Caco-2 (cell line): ENCODE data around the gene SLC12A7. TPM values are rescaled to one million over a fixed set of nuclear protein-coding genes. Genes with fewer than 3 reads are reported as not detected.

ENCODE experiments used
- BruUV-seq: library from RNA; stranded (reverse); fragments of 400-500 nt; replicated peaks from 2 replicates; lab custom pipeline; 2021; lab: Mats Ljungman, UMichigan
- CTCF ChIA-PET: fragments of 300-600 bp; sonication (Branson Sonifier 250); formaldehyde crosslinking; loops from one replicate; lab custom pipeline; 2022; ENCODE audit warnings: antibody characterized with exemption; lab: Charles Lee
- POLR2A ChIA-PET: fragments of 300-600 bp; sonication (Branson Sonifier 250); formaldehyde crosslinking; loops from one replicate; lab custom pipeline; 2022; ENCODE audit warnings: antibody characterized with exemption; lab: Charles Lee
- DNase-seq, 2 experiments: peaks; one replicate each; pipeline versions ENCODE4 v3.0.0 to v3.0.0-alpha.2; 2020 to 2022
- H3K27me3 ChIP-seq: replicated peaks from 2 replicates; pipeline ENCODE4 v1.6.0; 2011; ENCODE audit warnings: low read length; ENCODE audit not compliant: control insufficient read depth, insufficient read depth
- H3K36me3 ChIP-seq: 2 replicates; pipeline ENCODE4 v1.5.1; 2011; ENCODE audit warnings: low read length; ENCODE audit not compliant: control insufficient read depth, insufficient read depth
- H3K4me1 ChIP-seq: fragments of 250-450 bp; sonication (Bioruptor Pico); 2 replicates; pipeline ENCODE4 v1.5.1; 2020; ENCODE audit warnings: mild to moderate bottlenecking
- H3K4me3 ChIP-seq: 2 replicates; pipeline ENCODE4 v1.5.1; 2011; ENCODE audit warnings: low read depth, mild to moderate bottlenecking, control low read depth, low read length
- H3K9me3 ChIP-seq: fragments of 250-450 bp; sonication (Bioruptor Pico); 2 replicates; pipeline ENCODE4 v1.5.1; 2020; ENCODE audit warnings: mild to moderate bottlenecking, moderate library complexity
- H3K27ac Mint-ChIP-seq: one replicate; pipeline ENCODE4 v1.8.0; 2022; ENCODE audit warnings: mixed read lengths; ENCODE audit not compliant: unreplicated experiment
- H3K27me3 Mint-ChIP-seq: one replicate; pipeline ENCODE4 v1.8.0; 2022; ENCODE audit warnings: mixed read lengths; ENCODE audit not compliant: insufficient read depth, unreplicated experiment
- H3K36me3 Mint-ChIP-seq: one replicate; pipeline ENCODE4 v1.8.0; 2022; ENCODE audit warnings: mild to moderate bottlenecking, mixed read lengths; ENCODE audit not compliant: insufficient read depth, unreplicated experiment
- H3K4me1 Mint-ChIP-seq: one replicate; pipeline ENCODE4 v1.8.0; 2022; ENCODE audit warnings: low read depth, mixed read lengths; ENCODE audit not compliant: unreplicated experiment
- H3K4me3 Mint-ChIP-seq: one replicate; pipeline ENCODE4 v1.8.0; 2022; ENCODE audit warnings: mild to moderate bottlenecking, moderate library complexity, mixed read lengths; ENCODE audit not compliant: unreplicated experiment
- H3K9me3 Mint-ChIP-seq: one replicate; pipeline ENCODE4 v1.8.0; 2022; ENCODE audit warnings: mixed read lengths; ENCODE audit not compliant: unreplicated experiment
- intact Hi-C: fragments of 100-400 bp; cut with micrococcal nuclease; formaldehyde crosslinking; loops from one replicate; pipeline ENCODE4 v1.10.0; 2022; ENCODE audit not compliant: unreplicated experiment
- total RNA-seq: library from RNA; stranded (reverse); gene quantifications from 2 replicates; pipeline ENCODE4 v1.2.3, GENCODE V29; 2022
- TF ChIP-seq, protein P1 (sequence below), 2 experiments: fragments of 200-600 bp in 1 of 2; IDR thresholded peaks; 1 replicate in 1 of 2; 2 replicates in 1 of 2; pipeline versions ENCODE4 v1.5.1 to v1.8.0; 2011 to 2022; ENCODE audit warnings: antibody characterized with exemption in 1 of 2, control low read depth in 1 of 2, inconsistent platforms in 1 of 2, low read depth in 1 of 2, low read length in 1 of 2, mild to moderate bottlenecking in 1 of 2, moderate library complexity in 1 of 2; ENCODE audit not compliant: insufficient read depth in 1 of 2, severe bottlenecking in 1 of 2, unreplicated experiment in 1 of 2

The SLC12A7 gene
- total RNA-seq, 1 experiment from 2014 or later = 41.7 TPM

DNA sequence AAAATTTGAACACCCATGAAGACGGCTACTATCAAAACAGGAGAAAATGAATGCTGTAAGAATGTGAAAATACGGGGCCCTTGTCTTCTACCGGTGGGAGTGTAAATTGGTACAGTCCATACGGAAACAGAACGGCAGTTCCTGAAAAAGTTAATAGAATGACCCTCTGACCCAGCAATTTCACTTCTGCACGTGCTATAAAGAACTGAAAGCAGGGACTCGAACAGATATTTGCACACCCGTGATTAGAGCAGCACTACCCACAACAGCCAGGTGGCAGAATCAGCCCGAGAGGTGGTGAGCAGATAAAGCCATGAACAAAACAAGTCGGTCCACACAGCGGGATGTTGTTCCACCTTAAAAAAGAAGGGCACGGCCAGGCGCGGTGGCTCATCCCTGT lies 22.6 kb upstream of the SLC12A7 start:
- intact Hi-C loops = no loop called here
- Mint-ChIP-seq H3K36me3 (no peaks in the 10 kb centered on the region), H3K4me3 (no peak overlapping the region), H3K9me3 (no peaks in the 10 kb centered on the region), H3K27me3 (no peaks in the 10 kb centered on the region), H3K4me1 (no peaks in the 10 kb centered on the region), H3K27ac (no peak overlapping the region)
- no peak for DNase-seq
- H3K27me3 ChIP-seq = no peaks in the 10 kb centered on the region
- POLR2A ChIA-PET = no interaction called here
- H3K9me3 ChIP-seq = no peaks in the 10 kb centered on the region
- H3K4me3 ChIP-seq = no peak overlapping the region
- CTCF ChIA-PET = no interaction called here
- H3K4me1 ChIP-seq = peaks cover 19% of the 10 kb centered on the region
- no TSS peak for BruUV-seq
- no peaks in the 10 kb centered on the region for H3K36me3 ChIP-seq
- TF ChIP-seq, protein P1, sequence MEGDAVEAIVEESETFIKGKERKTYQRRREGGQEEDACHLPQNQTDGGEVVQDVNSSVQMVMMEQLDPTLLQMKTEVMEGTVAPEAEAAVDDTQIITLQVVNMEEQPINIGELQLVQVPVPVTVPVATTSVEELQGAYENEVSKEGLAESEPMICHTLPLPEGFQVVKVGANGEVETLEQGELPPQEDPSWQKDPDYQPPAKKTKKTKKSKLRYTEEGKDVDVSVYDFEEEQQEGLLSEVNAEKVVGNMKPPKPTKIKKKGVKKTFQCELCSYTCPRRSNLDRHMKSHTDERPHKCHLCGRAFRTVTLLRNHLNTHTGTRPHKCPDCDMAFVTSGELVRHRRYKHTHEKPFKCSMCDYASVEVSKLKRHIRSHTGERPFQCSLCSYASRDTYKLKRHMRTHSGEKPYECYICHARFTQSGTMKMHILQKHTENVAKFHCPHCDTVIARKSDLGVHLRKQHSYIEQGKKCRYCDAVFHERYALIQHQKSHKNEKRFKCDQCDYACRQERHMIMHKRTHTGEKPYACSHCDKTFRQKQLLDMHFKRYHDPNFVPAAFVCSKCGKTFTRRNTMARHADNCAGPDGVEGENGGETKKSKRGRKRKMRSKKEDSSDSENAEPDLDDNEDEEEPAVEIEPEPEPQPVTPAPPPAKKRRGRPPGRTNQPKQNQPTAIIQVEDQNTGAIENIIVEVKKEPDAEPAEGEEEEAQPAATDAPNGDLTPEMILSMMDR (IDR thresholded peaks at IDR 0.05; ENCODE audit: insufficient read depth in 1 of 2, low read depth in 1 of 2, low read length in 1 of 2, severe bottlenecking in 1 of 2, unreplicated experiment in 1 of 2) = no peak

DNA sequence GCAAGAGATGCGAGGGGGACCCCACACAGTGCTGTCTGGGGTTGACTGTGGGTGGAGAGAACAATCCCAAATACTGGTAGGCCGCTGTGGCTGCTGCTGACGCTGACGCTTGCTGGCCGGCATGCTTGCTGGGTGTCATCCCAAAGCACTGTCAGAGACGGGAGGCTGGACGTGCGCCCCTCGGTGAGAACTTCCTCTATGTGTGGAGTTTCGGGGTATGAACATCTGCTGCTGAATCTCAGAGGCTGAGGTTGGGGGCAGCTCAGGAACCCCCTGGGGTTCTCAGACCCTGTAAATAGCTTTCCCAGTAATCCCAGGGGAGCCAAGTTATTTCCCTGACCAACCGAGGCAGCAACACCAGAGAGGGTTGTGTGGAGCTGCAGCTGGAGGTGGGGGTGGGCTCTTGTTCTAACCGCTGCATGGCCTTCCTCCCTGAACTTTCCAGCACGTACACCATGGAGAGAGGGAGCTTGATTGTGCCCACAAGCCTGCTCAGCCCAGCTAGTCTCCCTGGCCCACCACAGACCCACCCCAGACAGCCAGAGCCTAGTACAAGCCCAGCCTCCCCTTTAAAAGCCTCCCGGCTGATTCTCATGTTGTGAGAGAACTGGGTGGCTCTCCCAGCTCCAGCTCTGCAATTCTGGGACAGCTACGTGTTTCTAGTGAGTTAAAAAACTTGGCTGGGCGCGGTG lies 21.8 kb upstream of the SLC12A7 start:
- no peaks in the 10 kb centered on the region for H3K27me3 ChIP-seq
- intact Hi-C loops = no loop called here

DNA sequence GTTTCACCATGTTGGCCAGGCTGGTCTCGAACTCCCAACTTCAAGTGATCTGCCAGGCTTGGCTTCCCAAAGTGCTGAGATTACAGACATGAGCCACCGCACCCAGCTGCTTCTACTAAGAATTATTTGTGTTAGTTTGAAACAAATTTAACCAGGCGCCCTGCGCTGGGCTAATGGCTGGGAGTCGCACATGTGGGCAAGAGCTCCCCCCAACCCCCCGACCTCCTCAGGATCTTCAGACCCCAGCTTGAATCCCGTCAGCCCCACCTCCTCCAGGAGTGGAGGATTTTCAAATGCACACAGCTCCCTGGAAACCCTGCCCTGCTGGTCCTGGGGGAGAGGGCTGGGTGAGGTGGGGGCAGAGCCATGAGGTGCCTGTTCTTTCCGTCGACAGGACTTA lies 21.2 kb upstream of the SLC12A7 start:
- Histone ChIP-seq H3K4me1 (peaks cover 24% of the 10 kb centered on the region), H3K27me3 (no peaks in the 10 kb centered on the region), H3K36me3 (no peaks in the 10 kb centered on the region; the same call in 1 of the 2 replicates), H3K4me3 (no peak overlapping the region), H3K9me3 (no peaks in the 10 kb centered on the region)
- no peak for DNase-seq
- no TSS peak for BruUV-seq
- Mint-ChIP-seq H3K27me3 (no peaks in the 10 kb centered on the region), H3K36me3 (no peaks in the 10 kb centered on the region), H3K4me3 (no peak overlapping the region), H3K4me1 (peaks cover under 1% of the 10 kb centered on the region), H3K27ac (no peak overlapping the region), H3K9me3 (no peaks in the 10 kb centered on the region)
- intact Hi-C loops = no loop called here
- POLR2A ChIA-PET = no interaction called here
- TF ChIP-seq, protein P1 (IDR thresholded peaks at IDR 0.05; ENCODE audit: insufficient read depth in 1 of 2, low read depth in 1 of 2, low read length in 1 of 2, severe bottlenecking in 1 of 2, unreplicated experiment in 1 of 2) = no peak
- CTCF ChIA-PET = no interaction called here

More for the DNA sequence above, 21.8 kb upstream of the SLC12A7 start:
- Mint-ChIP-seq H3K4me3 (no peak overlapping the region), H3K9me3 (no peaks in the 10 kb centered on the region), H3K27ac (no peak overlapping the region), H3K4me1 (no peaks in the 10 kb centered on the region), H3K36me3 (no peaks in the 10 kb centered on the region), H3K27me3 (no peaks in the 10 kb centered on the region)
- BruUV-seq = no TSS peak
- ChIA-PET POLR2A (no interaction called here), CTCF (no interaction called here)
- Histone ChIP-seq H3K4me1 (peaks cover 24% of the 10 kb centered on the region), H3K4me3 (no peak overlapping the region), H3K9me3 (no peaks in the 10 kb centered on the region), H3K36me3 (no peaks in the 10 kb centered on the region)
- no peak for DNase-seq
- TF ChIP-seq, protein P1 (IDR thresholded peaks at IDR 0.05; ENCODE audit: insufficient read depth in 1 of 2, low read depth in 1 of 2, low read length in 1 of 2, severe bottlenecking in 1 of 2, unreplicated experiment in 1 of 2) = no peak
